Kidney (tissue), 14 donors: ENCODE data around the gene COPZ1. TPM values are rescaled to one million over a fixed set of nuclear protein-coding genes. Genes with fewer than 3 reads are reported as not detected.

Experiments
- DNase-seq, 5 donors: peaks; one replicate each; pipeline ENCODE4 v3.0.0-alpha.2; 2013 to 2020
- FAIRE-seq: peaks from 2 replicates; lab custom pipeline; 2012; peaks lifted over from hg19 to GRCh38; lab: Jason Lieb, UNC
- H3K27ac ChIP-seq, 2 donors: one replicate each; pipeline ENCODE4 v1.7.0; 2013; ENCODE audit warnings: low read depth in 2 of 2, low read length in 2 of 2, inconsistent platforms in 1 of 2
- H3K27me3 ChIP-seq: one replicate; pipeline ENCODE4 v1.7.1; 2013; ENCODE audit warnings: low read length, inconsistent platforms; ENCODE audit not compliant: control insufficient read depth, insufficient read depth
- H3K36me3 ChIP-seq, 3 donors: one replicate each; pipeline versions ENCODE4 v1.7.0 to v1.7.1; 2013; ENCODE audit warnings: low read length in 3 of 3, control low read depth in 1 of 3, inconsistent platforms in 1 of 3; ENCODE audit not compliant: insufficient read depth in 3 of 3, control insufficient read depth in 2 of 3
- H3K4me1 ChIP-seq, 3 donors: one replicate each; pipeline versions ENCODE4 v1.7.0 to v1.7.1; 2013; ENCODE audit warnings: low read length in 3 of 3, inconsistent platforms in 1 of 3, low read depth in 1 of 3; ENCODE audit not compliant: control insufficient read depth in 2 of 3, insufficient read depth in 2 of 3
- H3K4me3 ChIP-seq, 3 donors: one replicate each; pipeline versions ENCODE4 v1.7.0 to v1.8.1; 2013; ENCODE audit warnings: low read length in 3 of 3, control low read depth in 1 of 3, inconsistent platforms in 1 of 3
- H3K9ac ChIP-seq, 3 donors: one replicate each; pipeline versions ENCODE4 v1.7.0 to v1.7.1; 2013; ENCODE audit warnings: low read length in 3 of 3, control low read depth in 1 of 3, inconsistent platforms in 1 of 3
- H3K9me3 ChIP-seq, 3 donors: one replicate each; pipeline versions ENCODE4 v1.7.0 to v1.7.1; 2013; ENCODE audit warnings: low read length in 3 of 3, control low read depth in 1 of 3, inconsistent platforms in 1 of 3; ENCODE audit not compliant: control insufficient read depth in 2 of 3, insufficient read depth in 1 of 3
- intact Hi-C: fragments of 100-400 bp; cut with DNase I; formaldehyde crosslinking; loops from one replicate; pipeline ENCODE4 v1.11.1; 2022
- polyA plus RNA-seq: library from polyadenylated mRNA; stranded (reverse); fragments of 350-450 nt; fragmentation: Illumina TruSeq; extraction: RNeasy Lipid Tissue Mini Kit (QIAGEN cat#74804); gene quantifications from one replicate; pipeline ENCODE4 v1.2.3, GENCODE V29; 2014; ENCODE audit warnings: low read depth, low replicate concordance; ENCODE audit not compliant: insufficient read depth
- total RNA-seq: library from RNA; stranded (reverse); fragmentation: NEBNext Ultra II Directional; extraction: Animal tissue kit (Norgen Biotek cat#: 25700); gene quantifications from one replicate; pipeline ENCODE4 v1.2.1, GENCODE V29; 2021
- TF ChIP-seq, protein P1 (sequence below): IDR thresholded peaks from 3 replicates; pipeline ENCODE4 v1.5.1; 2012; ENCODE audit warnings: mild to moderate bottlenecking, moderate library complexity, borderline replicate concordance; ENCODE audit not compliant: insufficient read depth; ENCODE audit errors: extremely low read depth
- donor health status: control.
- donor health status: control.
- donor health status: control.
- donor health status: control.
- donor health status: control.
- donor health status: DM: yes; HTN: yes; CAD: no.
- donor health status: Normal renal cell carcinoma (clear cell type).

Gene COPZ1
- total and polyA plus RNA-seq, 2 donors from 2014 or later, result 141 to 181 TPM

DNA sequence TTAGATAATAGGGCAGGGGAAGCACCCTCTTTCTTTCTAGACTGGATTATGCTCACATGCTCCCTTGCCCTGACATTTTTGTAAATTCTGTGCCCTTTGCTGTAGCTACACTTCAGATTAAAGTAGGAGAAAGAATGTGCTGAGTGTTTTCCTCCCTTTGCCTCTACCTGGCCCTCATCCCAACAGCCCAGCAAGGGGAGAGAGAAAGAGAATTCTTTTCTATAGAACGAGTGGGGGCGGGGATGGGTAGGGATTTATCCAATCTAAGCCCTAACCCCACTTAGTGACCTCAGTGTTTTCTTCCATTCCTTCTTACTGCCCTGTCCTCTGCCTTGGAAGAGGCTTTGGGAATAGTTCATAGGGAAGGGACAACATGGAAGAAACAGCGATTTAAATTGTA lies 25.8 kb downstream of the COPZ1 start:
- Histone ChIP-seq H3K9me3 (no peaks in the 10 kb centered on the region), H3K9ac (no peak overlapping the region), H3K36me3 (peaks cover 11 to 32% (median 30%) of the 10 kb centered on the region in 3 donors), H3K27me3 (no peaks in the 10 kb centered on the region), H3K4me3 (no peak overlapping the region), H3K27ac (no peak overlapping the region), H3K4me1 (peaks cover 7 to 16% (median 13%) of the 10 kb centered on the region in 3 donors)
- intact Hi-C loops, result loop anchor here (10.0 kb wide), 1 partner anchor 56 kb away; no protein-coding TSS in a partner anchor
- DNase-seq (no peak), FAIRE-seq (no peak)
- TF ChIP-seq, protein P1, sequence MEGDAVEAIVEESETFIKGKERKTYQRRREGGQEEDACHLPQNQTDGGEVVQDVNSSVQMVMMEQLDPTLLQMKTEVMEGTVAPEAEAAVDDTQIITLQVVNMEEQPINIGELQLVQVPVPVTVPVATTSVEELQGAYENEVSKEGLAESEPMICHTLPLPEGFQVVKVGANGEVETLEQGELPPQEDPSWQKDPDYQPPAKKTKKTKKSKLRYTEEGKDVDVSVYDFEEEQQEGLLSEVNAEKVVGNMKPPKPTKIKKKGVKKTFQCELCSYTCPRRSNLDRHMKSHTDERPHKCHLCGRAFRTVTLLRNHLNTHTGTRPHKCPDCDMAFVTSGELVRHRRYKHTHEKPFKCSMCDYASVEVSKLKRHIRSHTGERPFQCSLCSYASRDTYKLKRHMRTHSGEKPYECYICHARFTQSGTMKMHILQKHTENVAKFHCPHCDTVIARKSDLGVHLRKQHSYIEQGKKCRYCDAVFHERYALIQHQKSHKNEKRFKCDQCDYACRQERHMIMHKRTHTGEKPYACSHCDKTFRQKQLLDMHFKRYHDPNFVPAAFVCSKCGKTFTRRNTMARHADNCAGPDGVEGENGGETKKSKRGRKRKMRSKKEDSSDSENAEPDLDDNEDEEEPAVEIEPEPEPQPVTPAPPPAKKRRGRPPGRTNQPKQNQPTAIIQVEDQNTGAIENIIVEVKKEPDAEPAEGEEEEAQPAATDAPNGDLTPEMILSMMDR, result no peak

DNA sequence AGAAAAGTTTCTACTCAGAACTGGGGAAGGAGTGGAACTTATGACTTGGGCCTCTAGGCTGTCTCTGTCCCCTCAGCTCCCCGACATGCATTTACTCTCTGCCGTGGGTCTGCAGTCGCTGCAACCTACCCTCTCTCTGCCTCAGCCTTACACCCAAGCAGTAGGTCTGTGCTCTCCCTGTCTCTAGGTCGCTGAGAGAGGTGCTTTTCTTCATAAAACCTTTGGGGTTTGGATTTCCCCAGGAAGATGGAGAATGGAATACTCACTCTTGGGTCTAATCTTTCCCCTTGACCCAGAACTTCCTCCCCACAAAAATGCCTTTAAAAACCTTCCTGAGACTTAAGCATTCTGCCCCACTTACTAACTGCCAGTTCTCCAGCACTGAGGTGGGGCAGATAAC lies 26.4 kb downstream of the COPZ1 start:
- Histone ChIP-seq H3K9ac (no peak overlapping the region), H3K4me3 (no peak overlapping the region), H3K27ac (peak overlapping the region in 1 of 2 donors; percentile 58), H3K36me3 (peaks cover 11 to 32% (median 30%) of the 10 kb centered on the region in 3 donors), H3K4me1 (peaks cover 7 to 16% (median 13%) of the 10 kb centered on the region in 3 donors), H3K27me3 (no peaks in the 10 kb centered on the region), H3K9me3 (no peaks in the 10 kb centered on the region)
- TF ChIP-seq, protein P1, result no peak
- no peak for DNase-seq
- intact Hi-C loops, result loop anchor here (10.0 kb wide), 1 partner anchor 57 kb away; no protein-coding TSS in a partner anchor
- no peak for FAIRE-seq

DNA sequence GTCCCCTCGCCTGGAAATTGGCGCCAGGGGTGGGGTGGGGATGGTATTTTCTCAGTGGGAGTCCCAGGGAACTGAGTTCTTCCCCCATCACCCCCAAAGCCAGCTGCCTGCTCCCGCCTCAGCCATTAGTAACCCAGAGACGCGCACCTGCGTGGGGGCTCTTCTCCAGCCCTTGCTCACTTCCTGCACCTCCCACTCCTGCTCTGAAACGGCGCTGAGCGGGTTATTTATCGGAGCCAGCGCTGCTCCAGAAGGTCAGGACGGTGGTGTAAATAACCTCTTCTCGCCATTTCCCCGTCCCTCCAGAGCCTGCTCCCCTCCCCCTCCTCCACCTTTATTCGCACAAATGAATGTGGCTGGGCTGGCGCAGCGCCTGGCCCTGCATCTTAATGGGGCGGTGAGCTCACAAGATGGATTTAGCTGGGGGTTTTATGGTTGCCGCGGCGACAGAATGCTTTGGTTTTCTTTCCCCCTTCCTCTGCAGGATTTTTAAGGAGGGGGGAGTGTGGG lies 27.1 kb downstream of the COPZ1 start:
- TF ChIP-seq, protein P1, result no peak
- no peak overlapping the region for H3K9ac ChIP-seq
- intact Hi-C loops, result loop anchor here (10.0 kb wide), 1 partner anchor 57 kb away; no protein-coding TSS in a partner anchor
- peaks cover 7 to 16% (median 13%) of the 10 kb centered on the region in 3 donors for H3K4me1 ChIP-seq
- H3K4me3 ChIP-seq, result peak overlapping the region in 1 of 3 donors; percentile 19
- peak; percentile 89 to 97 (median 94) for DNase-seq
- H3K36me3 ChIP-seq, result peaks cover 11 to 27% (median 24%) of the 10 kb centered on the region in 3 donors
- H3K27ac ChIP-seq, result peak overlapping the region; percentile 58 to 74
- no peaks in the 10 kb centered on the region for H3K27me3 ChIP-seq
- no peak for FAIRE-seq
- H3K9me3 ChIP-seq, result no peaks in the 10 kb centered on the region
